Ishikawa (cell line): ENCODE results near the gene PITPNC1.

Source experiments
- CEBPB ChIP-seq: IDR thresholded peaks from 2 replicates; pipeline ENCODE4 v1.6.1; 2012
- EGR1 ChIP-seq: IDR thresholded peaks from 2 replicates; pipeline ENCODE4 v1.6.1; 2012
- MAX ChIP-seq: IDR thresholded peaks from 2 replicates; pipeline ENCODE4 v1.6.1; 2012
- NFIC ChIP-seq: IDR thresholded peaks from 2 replicates; pipeline ENCODE4 v1.6.1; 2012
- RAD21 ChIP-seq: IDR thresholded peaks from 2 replicates; pipeline ENCODE4 v1.6.1; 2012; ENCODE audit warnings: low read depth
- TCF12 ChIP-seq: IDR thresholded peaks from 2 replicates; pipeline ENCODE4 v1.6.1; 2012; ENCODE audit warnings: low read depth
- TEAD4 ChIP-seq: IDR thresholded peaks from 2 replicates; pipeline ENCODE4 v1.6.1; 2012

GRCh38 chr17:67362173-67362572, 14.9 kb upstream of the PITPNC1 start:
- TF ChIP-seq RAD21 = no peak
- TF ChIP-seq CEBPB = no peak
- no peak for TF ChIP-seq NFIC
- no peak for TF ChIP-seq TEAD4
- no peak for TF ChIP-seq EGR1
- no peak for TF ChIP-seq TCF12
- TF ChIP-seq MAX = no peak
